Endodermal cell (in vitro differentiated cells): Measurements from ENCODE around the gene RAP1GAP2. TPM values are rescaled to one million over a fixed set of nuclear protein-coding genes. Genes with fewer than 3 reads are reported as not detected.
A peak's percentile ranks its signal among the peaks of the same experiment; 100 is the strongest.

Experiments used
- DNase-seq: peaks from one replicate; pipeline ENCODE4 v3.0.0-alpha.2; 2017
- H3K27ac ChIP-seq: 2 replicates; pipeline ENCODE4 v1.5.1; 2013; ENCODE audit warnings: mild to moderate bottlenecking, low read depth, low read length, moderate library complexity
- H3K27me3 ChIP-seq: 2 replicates; pipeline ENCODE4 v1.6.1; 2013; ENCODE audit warnings: mild to moderate bottlenecking, low read length, moderate library complexity; ENCODE audit not compliant: insufficient read depth, control insufficient read depth, poor library complexity, severe bottlenecking
- H3K36me3 ChIP-seq: 2 replicates; pipeline ENCODE4 v1.7.0; 2013; ENCODE audit warnings: mild to moderate bottlenecking, low read length, moderate library complexity; ENCODE audit not compliant: control insufficient read depth, insufficient read depth
- H3K4me1 ChIP-seq: one replicate; pipeline ENCODE4 v1.7.0; 2013; ENCODE audit warnings: low read length; ENCODE audit not compliant: control insufficient read depth, insufficient read depth
- H3K4me3 ChIP-seq: 2 replicates; pipeline ENCODE4 v1.5.1; 2013; ENCODE audit warnings: mild to moderate bottlenecking, low read length, moderate library complexity
- H3K9ac ChIP-seq: 2 replicates; pipeline ENCODE4 v1.6.1; 2013; ENCODE audit warnings: mild to moderate bottlenecking, low read length, moderate library complexity; ENCODE audit not compliant: poor library complexity, severe bottlenecking; ENCODE audit errors: extremely low read depth
- H3K9me3 ChIP-seq: 2 replicates; pipeline ENCODE4 v1.6.1; 2013; ENCODE audit warnings: mild to moderate bottlenecking, low read length, moderate library complexity; ENCODE audit not compliant: control insufficient read depth
- H3K27ac Mint-ChIP-seq: 2 replicates; pipeline ENCODE4 v1.8.0; 2020; ENCODE audit warnings: mixed read lengths
- H3K27me3 Mint-ChIP-seq: 2 replicates; pipeline ENCODE4 v1.8.0; 2021; ENCODE audit warnings: mild to moderate bottlenecking, mixed read lengths; ENCODE audit not compliant: insufficient read depth
- H3K36me3 Mint-ChIP-seq: 2 replicates; pipeline ENCODE4 v1.8.0; 2020; ENCODE audit warnings: low read depth, mixed read lengths
- H3K4me1 Mint-ChIP-seq: 2 replicates; pipeline ENCODE4 v1.8.0; 2020; ENCODE audit warnings: mixed read lengths
- H3K4me3 Mint-ChIP-seq: 2 replicates; pipeline ENCODE4 v1.8.0; 2020; ENCODE audit warnings: mild to moderate bottlenecking, moderate library complexity, mixed read lengths
- H3K9me3 Mint-ChIP-seq: 2 replicates; pipeline ENCODE4 v1.8.0; 2020; ENCODE audit warnings: mild to moderate bottlenecking, mixed read lengths
- WGBS, 2 experiments: methylation state at CpG; one replicate each; pipeline versions ENCODE4 v1.1.5 to v1.1.7; 2013; ENCODE audit warnings: missing lambda C conversion rate in 2 of 2, mixed read lengths in 1 of 2; ENCODE audit not compliant: insufficient coverage in 1 of 2, insufficient read length in 1 of 2; 5-methylcytosine and 5-hydroxymethylcytosine counted together
- total RNA-seq, 2 donors: library from RNA; stranded (reverse); fragmentation: NEBNext Ultra II Directional in 1 of 2; extraction: Animal tissue kit (Norgen Biotek cat#: 25700) in 1 of 2; gene quantifications; 2 replicates in 1 of 2; 3 replicates in 1 of 2; pipeline ENCODE4 v1.2.1, GENCODE V29; 2021
- TF ChIP-seq, protein P1 (sequence below): fragments of 200-600 bp; sonication (generic); conservative IDR thresholded peaks from 2 replicates; pipeline ENCODE4 v1.5.0; 2021; ENCODE audit warnings: antibody characterized with exemption, mild to moderate bottlenecking

RAP1GAP2 gene
- total RNA-seq, 2 donors from 2014 or later, result 18.0 to 44.3 TPM

DNA sequence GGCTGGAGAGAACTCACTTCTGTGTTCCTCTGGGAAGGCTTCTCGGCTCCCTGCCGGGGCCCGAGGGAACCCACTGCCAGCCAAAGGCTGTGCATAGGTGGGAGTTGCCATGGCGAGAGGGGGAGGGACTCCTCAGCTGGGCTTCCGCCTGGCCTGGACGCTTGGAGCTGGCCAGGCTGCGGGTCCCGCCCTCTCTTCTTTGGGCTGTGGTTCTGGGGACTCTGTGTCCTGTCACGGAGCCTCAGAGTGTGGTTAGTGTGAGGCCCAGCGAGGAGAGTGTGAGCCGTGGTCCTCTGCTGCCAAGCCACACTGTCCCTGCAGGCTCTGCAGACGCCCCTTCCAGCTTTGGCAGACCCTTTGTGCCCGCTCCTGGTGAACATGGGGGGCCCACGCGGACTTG, 144.1 kb downstream of the RAP1GAP2 start:
- Histone ChIP-seq H3K4me3 (no peak overlapping the region), H3K9me3 (no peaks in the 10 kb centered on the region), H3K9ac (no peak overlapping the region), H3K4me1 (no peaks in the 10 kb centered on the region), H3K36me3 (no peaks in the 10 kb centered on the region), H3K27ac (no peak overlapping the region), H3K27me3 (no peaks in the 10 kb centered on the region)
- 47 to 86% methylated on average over 3 to 15 of the region's 15 CpGs for WGBS, 2 experiments
- Mint-ChIP-seq H3K9me3 (no peaks in the 10 kb centered on the region), H3K4me3 (no peak overlapping the region), H3K27ac (peak overlapping the region; percentile 68), H3K4me1 (peaks cover 6% of the 10 kb centered on the region), H3K27me3 (no peaks in the 10 kb centered on the region), H3K36me3 (peaks cover 7% of the 10 kb centered on the region)
- peak; percentile 83 for DNase-seq
- TF ChIP-seq, protein P1, sequence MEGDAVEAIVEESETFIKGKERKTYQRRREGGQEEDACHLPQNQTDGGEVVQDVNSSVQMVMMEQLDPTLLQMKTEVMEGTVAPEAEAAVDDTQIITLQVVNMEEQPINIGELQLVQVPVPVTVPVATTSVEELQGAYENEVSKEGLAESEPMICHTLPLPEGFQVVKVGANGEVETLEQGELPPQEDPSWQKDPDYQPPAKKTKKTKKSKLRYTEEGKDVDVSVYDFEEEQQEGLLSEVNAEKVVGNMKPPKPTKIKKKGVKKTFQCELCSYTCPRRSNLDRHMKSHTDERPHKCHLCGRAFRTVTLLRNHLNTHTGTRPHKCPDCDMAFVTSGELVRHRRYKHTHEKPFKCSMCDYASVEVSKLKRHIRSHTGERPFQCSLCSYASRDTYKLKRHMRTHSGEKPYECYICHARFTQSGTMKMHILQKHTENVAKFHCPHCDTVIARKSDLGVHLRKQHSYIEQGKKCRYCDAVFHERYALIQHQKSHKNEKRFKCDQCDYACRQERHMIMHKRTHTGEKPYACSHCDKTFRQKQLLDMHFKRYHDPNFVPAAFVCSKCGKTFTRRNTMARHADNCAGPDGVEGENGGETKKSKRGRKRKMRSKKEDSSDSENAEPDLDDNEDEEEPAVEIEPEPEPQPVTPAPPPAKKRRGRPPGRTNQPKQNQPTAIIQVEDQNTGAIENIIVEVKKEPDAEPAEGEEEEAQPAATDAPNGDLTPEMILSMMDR, result no peak

DNA sequence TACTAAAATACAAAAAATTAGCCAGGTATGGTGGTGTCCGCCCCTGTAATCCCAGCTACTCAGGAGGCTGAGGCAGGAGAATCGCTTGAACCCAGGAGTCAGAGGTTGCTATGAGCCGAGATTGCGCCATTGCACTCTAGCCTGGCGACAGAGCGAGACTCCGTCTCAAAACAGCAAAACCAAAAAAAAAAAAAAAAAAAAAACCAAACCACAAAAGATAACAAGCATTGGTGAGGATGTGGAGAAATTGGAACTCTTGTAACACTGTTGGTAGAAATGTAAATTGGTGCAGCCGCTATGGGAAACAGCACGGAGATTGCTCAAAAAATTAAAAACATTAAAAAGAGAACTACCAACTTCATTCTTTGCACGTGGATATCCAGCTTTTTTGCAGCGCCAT, 147.7 kb downstream of the RAP1GAP2 start:
- TF ChIP-seq, protein P1, result no peak
- H3K4me1 ChIP-seq, result no peaks in the 10 kb centered on the region
- H3K4me3 ChIP-seq, result no peak overlapping the region
- Mint-ChIP-seq H3K27me3 (no peaks in the 10 kb centered on the region), H3K9me3 (no peaks in the 10 kb centered on the region), H3K27ac (no peak overlapping the region), H3K36me3 (peaks cover 2% of the 10 kb centered on the region), H3K4me3 (no peak overlapping the region), H3K4me1 (peaks cover 6% of the 10 kb centered on the region)
- no peak overlapping the region for H3K9ac ChIP-seq
- H3K36me3 ChIP-seq, result no peaks in the 10 kb centered on the region
- H3K27me3 ChIP-seq, result no peaks in the 10 kb centered on the region
- peak; percentile 23 for DNase-seq
- H3K9me3 ChIP-seq, result no peaks in the 10 kb centered on the region
- WGBS, 2 experiments, result 95 to 100% methylated on average over 4 to 8 of the region's 11 CpGs
- H3K27ac ChIP-seq, result no peak overlapping the region

DNA sequence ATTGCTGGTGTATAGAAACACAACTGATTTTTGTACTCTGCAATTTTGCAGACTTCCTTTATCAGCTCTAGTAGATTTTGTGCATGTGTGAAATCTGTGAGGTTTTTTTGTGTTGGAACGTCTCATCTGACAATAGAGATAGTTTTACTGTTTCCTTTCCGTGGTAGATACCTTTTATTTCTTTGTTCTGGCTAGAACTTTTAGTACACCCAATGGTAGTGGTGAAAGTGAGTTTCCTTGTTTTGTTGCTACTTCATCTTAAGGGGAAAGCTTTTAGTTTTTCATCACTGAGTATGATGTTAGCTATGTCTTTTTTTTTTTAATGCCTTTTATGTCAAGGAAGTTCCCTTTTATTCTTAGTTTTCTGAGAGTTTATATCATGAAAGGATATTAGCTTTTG, 149.1 kb downstream of the RAP1GAP2 start:
- no peak overlapping the region for H3K9ac ChIP-seq
- Mint-ChIP-seq H3K4me3 (no peak overlapping the region), H3K4me1 (no peaks in the 10 kb centered on the region), H3K36me3 (peaks cover 2% of the 10 kb centered on the region), H3K9me3 (no peaks in the 10 kb centered on the region), H3K27me3 (no peaks in the 10 kb centered on the region), H3K27ac (no peak overlapping the region)
- no peaks in the 10 kb centered on the region for H3K36me3 ChIP-seq
- 90 to 95% methylated on average over 1 to 2 of the region's 2 CpGs for WGBS, 2 experiments
- H3K27me3 ChIP-seq, result no peaks in the 10 kb centered on the region
- H3K4me1 ChIP-seq, result no peaks in the 10 kb centered on the region
- TF ChIP-seq, protein P1, result no peak
- H3K9me3 ChIP-seq, result no peaks in the 10 kb centered on the region
- H3K4me3 ChIP-seq, result no peak overlapping the region
- no peak for DNase-seq
- H3K27ac ChIP-seq, result no peak overlapping the region
